NCI-H1694 treated with DMSO at 0.1 percent for 48 hours (cell line): Measurements from ENCODE around the gene SETDB2.

Experiments used
- DNase-seq: peaks from one replicate; lab custom pipeline; 2025; lab: John Stamatoyannopoulos, UW

SETDB2 gene

DNA sequence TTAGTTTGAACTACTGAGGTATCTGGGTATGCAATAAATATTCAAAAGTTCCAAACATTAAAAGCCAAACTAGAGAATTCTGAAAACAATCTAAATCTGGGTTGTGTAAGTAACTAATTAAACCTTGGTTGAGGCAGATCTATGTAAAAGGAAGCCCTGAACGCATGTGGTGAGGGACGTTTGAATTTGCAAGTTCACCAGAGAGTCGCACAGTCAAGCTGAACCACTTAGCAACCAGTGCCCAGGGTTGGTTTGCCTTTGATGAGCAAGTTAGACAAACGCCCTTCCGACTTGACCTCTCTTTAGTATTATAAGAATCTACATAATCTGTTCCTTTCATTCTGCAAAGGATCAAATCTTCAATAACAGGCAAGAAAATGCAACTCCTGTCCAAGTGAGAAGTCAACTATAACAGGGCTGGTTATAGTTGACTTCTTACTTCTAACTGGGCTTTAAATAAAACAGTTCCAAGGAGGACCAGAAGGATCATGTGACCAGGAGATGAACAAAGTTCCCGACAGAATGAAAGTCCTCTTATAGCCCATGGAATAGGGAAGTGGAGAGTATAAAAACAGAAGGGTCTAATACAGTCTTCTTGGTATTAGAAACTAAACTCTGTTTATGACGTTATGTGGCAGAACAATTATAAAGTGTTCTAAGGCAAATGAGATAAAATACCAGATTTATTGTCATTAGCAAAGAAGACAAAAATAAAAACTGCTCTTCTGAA, 92.2 kb downstream of the SETDB2 start:
- DNase-seq: no peak

DNA sequence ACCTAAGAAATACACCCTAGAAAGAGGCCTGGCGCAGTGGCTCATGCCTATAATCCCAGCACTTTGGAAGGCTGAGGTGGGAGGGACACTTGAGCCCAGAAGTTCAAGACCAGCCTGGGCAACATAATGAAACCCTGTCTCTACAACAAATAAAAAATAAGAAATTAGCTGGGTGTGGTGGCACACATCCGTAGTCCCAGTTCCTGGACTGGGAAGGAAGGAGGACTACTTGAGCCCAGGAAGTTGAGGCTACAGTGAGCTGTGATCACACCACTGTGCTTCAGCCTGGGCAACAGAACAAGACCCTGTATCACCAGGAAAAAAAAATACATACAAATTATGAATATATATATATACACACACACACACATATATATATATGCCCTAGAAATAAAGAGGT, 94.3 kb downstream of the SETDB2 start:
- DNase-seq: no peak

DNA sequence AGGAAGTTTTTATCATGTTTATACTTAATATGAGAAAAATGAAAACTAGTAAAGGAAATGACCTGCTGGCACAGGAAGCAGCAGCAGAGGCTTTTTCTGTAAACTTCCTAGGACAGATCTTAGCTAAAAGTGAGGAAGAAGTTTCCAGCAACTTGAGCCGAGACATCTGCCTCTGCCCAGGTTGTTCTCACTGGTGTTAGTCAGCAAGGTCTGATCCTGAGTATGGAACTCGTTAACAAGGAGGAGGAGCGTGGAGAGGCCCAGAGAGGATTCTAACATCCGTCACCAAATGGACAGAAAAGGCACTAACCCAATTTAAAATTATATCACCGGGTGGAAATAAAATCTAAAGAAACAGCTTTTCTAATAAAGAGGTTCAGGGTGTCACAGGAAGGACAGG, 95.2 kb downstream of the SETDB2 start:
- DNase-seq: no peak

DNA sequence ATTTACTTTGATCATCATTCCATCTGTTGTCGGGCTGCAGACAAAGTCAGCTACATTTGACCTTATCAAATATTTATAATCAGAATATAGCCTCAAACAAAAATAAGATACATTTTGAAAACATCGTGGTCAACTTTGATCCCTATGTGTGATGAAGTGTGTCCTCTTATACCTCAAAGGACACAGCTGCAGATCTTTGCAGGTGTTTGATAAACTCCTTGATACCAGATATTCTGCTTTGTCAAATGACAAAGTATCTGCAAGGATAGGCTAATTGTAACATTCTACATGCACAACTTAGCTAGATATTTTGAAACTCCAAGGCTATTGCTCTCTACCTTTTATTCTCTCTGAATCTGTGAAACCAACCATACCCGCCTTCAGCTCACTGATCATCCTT, 95.7 kb downstream of the SETDB2 start:
- DNase-seq: no peak

DNA sequence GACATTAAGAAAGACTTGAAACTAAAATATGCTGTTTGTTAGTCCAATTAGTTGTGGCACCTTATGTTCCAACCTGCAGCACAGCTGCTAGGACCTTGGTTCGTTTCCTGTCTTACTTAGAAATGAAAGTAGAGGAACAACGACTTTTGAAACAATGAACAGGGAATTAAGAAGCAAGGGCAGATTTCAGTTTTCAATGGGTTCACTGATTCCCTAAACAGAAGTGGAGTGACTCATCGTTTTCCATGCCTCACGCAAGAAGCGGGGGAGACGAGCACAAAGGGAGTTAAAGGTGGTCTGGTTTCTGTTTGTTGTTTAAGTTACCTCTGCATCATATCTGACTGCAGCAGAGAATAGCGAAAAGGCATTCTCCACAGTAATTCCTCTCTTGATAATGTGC, 96.5 kb downstream of the SETDB2 start:
- no peak for DNase-seq

DNA sequence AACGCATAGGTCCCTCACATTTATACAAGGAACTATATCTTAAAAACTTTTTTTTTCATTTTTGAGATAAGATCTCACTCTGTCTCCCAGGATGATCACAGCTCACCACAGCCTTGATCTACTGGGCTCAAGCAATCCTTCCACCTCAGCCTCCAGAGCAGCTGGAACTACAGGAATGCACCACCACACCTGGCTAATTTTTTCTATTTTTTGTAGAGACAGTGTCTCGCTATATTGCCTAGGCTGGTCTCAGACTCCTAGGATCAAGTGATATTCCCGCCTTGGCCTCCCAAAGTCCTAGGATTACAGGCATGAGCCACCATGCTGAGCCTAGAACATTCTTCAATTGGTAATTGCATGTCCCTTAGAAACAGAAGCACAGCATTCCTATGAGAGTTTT, 99.6 kb downstream of the SETDB2 start:
- no peak for DNase-seq
